CD4-positive, alpha-beta T cell treated with Interleukin-21 for 1 hour (primary cell): ENCODE data around the gene MNX1.

Experiments
- DNase-seq: peaks from one replicate; pipeline ENCODE4 v3.0.0-alpha.2; 2020

Gene MNX1

GRCh38 chr7:157014635-157015555, 4.4 kb upstream of the MNX1 start:
- DNase-seq, result no peak

GRCh38 chr7:157013602-157014549, 3.4 kb upstream of the MNX1 start:
- DNase-seq, result no peak

GRCh38 chr7:157013101-157013500, 2.6 kb upstream of the MNX1 start:
- no peak for DNase-seq

GRCh38 chr7:157012113-157012547, 1.7 kb upstream of the MNX1 start:
- DNase-seq, result no peak

- no peak for DNase-seq
Measured at GRCh38 chr7:157011333-157012112, 1.1 kb upstream of the MNX1 start.

GRCh38 chr7:157009778-157010587, 480 bp downstream of the MNX1 start:
- DNase-seq, result no peak

GRCh38 chr7:157009170-157009777, 1.2 kb downstream of the MNX1 start:
- DNase-seq, result no peak

GRCh38 chr7:157008206-157009169, 2.0 kb downstream of the MNX1 start:
- DNase-seq, result no peak

GRCh38 chr7:157007470-157008066, 2.9 kb downstream of the MNX1 start:
- DNase-seq, result no peak

GRCh38 chr7:157006829-157007469, 3.5 kb downstream of the MNX1 start:
- no peak for DNase-seq

- no peak for DNase-seq
Measured at GRCh38 chr7:157006205-157006747, 4.2 kb downstream of the MNX1 start.

GRCh38 chr7:157005456-157006204, 4.8 kb downstream of the MNX1 start:
- no peak for DNase-seq

GRCh38 chr7:157004521-157005455, 5.7 kb downstream of the MNX1 start:
- no peak for DNase-seq

GRCh38 chr7:157003756-157004520, 6.5 kb downstream of the MNX1 start:
- DNase-seq, result no peak

GRCh38 chr7:157003445-157003755, 7.1 kb downstream of the MNX1 start:
- DNase-seq, result no peak

GRCh38 chr7:157002819-157003421, 7.5 kb downstream of the MNX1 start:
- no peak for DNase-seq
